GM21390 (cell line): ENCODE results near the gene COL1A2.

ENCODE experiments used
- ATAC-seq: cut with Tn5 transposase; IDR thresholded peaks from one replicate; pipeline ENCODE4 v1.9.1; 2021; ENCODE audit not compliant: unreplicated experiment

The COL1A2 gene

GRCh38 chr7:94432281-94432670, 37.6 kb downstream of the COL1A2 start:
- ATAC-seq = no peak

- ATAC-seq = no peak
Measured at GRCh38 chr7:94432817-94433216, 38.1 kb downstream of the COL1A2 start.

- ATAC-seq = no peak
Measured at GRCh38 chr7:94433224-94433623, 38.5 kb downstream of the COL1A2 start.

GRCh38 chr7:94434042-94434441, 39.3 kb downstream of the COL1A2 start:
- ATAC-seq = no peak

- ATAC-seq = peak; percentile 98
Measured at GRCh38 chr7:94436018-94436604, 41.4 kb downstream of the COL1A2 start.

- ATAC-seq = no peak
Measured at GRCh38 chr7:94436700-94437099, 42.0 kb downstream of the COL1A2 start.

GRCh38 chr7:94439893-94440381, 45.2 kb downstream of the COL1A2 start:
- ATAC-seq = no peak

GRCh38 chr7:94440451-94441039, 45.9 kb downstream of the COL1A2 start:
- ATAC-seq = no peak

GRCh38 chr7:94441138-94441537, 46.4 kb downstream of the COL1A2 start:
- no peak for ATAC-seq

- no peak for ATAC-seq
Measured at GRCh38 chr7:94442639-94443038, 47.9 kb downstream of the COL1A2 start.

GRCh38 chr7:94444813-94445212, 50.1 kb downstream of the COL1A2 start:
- ATAC-seq = no peak

- no peak for ATAC-seq
Measured at GRCh38 chr7:94445696-94446194, 51.0 kb downstream of the COL1A2 start.

GRCh38 chr7:94446308-94446707, 51.6 kb downstream of the COL1A2 start:
- ATAC-seq = no peak

- ATAC-seq = peak; percentile 74
Measured at GRCh38 chr7:94449151-94449725, 54.5 kb downstream of the COL1A2 start.

- no peak for ATAC-seq
Measured at GRCh38 chr7:94450044-94450697, 55.5 kb downstream of the COL1A2 start.

GRCh38 chr7:94451187-94451586, 56.5 kb downstream of the COL1A2 start:
- no peak for ATAC-seq

GRCh38 chr7:94452239-94452638, 57.5 kb downstream of the COL1A2 start:
- ATAC-seq = no peak

GRCh38 chr7:94453898-94454297, 59.2 kb downstream of the COL1A2 start:
- ATAC-seq = no peak

- ATAC-seq = no peak
Measured at GRCh38 chr7:94458041-94458440, 63.3 kb downstream of the COL1A2 start.

- ATAC-seq = no peak
Measured at GRCh38 chr7:94466516-94466915, 71.8 kb downstream of the COL1A2 start.

- no peak for ATAC-seq
Measured at GRCh38 chr7:94471604-94472003, 76.9 kb downstream of the COL1A2 start.

GRCh38 chr7:94472608-94473007, 77.9 kb downstream of the COL1A2 start:
- peak; percentile 65 for ATAC-seq
